ENCODE data around the gene TCP1. TPM values are rescaled to one million over a fixed set of nuclear protein-coding genes. Genes with fewer than 3 reads are reported as not detected.

The TCP1 gene
- total RNA-seq, 1 donor from 2014 or later = 378 TPM

DNA sequence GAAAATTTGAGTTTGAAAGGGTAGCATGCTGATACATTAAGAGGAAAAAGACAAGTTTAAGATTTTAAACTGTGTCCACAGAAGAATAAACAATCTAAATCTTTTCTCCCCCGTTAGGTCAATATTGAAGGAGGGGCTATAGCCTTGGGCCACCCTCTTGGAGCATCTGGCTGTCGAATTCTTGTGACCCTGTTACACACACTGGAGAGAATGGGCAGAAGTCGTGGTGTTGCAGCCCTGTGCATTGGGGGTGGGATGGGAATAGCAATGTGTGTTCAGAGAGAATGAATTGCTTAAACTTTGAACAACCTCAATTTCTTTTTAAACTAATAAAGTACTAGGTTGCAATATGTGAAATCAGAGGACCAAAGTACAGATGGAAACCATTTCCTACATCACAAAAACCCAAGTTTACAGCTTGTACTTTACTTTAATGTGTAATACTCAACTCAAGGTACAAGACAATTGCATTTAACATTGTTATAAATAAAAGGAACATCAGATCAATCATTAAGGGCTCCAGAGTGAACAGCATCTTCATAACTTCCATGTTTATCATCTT is 10.8 kb downstream of the TCP1 start:
- FAIRE-seq = no peak
- DNase-seq (ENCODE audit: low spot score in 2 of 2) = no peak

DNA sequence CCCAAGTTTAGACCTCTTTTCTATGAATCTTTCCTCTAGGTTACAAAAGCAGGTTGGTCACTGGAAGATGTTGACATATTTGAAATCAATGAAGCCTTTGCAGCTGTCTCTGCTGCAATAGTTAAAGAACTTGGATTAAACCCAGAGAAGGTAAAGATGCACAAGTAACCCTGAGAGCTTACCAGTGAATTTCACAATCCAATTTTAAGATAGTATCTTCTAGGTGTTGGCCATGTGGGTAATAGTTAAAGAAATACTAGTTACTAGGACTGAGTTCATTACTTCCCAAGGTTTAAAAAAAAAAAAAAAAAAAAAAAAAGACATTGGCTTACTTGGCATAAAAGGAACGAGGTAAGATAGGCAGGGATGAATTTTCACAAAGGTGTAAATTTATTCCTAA is 11.3 kb downstream of the TCP1 start:
- FAIRE-seq (no peak), DNase-seq (ENCODE audit: low spot score in 2 of 2) (no peak)

DNA sequence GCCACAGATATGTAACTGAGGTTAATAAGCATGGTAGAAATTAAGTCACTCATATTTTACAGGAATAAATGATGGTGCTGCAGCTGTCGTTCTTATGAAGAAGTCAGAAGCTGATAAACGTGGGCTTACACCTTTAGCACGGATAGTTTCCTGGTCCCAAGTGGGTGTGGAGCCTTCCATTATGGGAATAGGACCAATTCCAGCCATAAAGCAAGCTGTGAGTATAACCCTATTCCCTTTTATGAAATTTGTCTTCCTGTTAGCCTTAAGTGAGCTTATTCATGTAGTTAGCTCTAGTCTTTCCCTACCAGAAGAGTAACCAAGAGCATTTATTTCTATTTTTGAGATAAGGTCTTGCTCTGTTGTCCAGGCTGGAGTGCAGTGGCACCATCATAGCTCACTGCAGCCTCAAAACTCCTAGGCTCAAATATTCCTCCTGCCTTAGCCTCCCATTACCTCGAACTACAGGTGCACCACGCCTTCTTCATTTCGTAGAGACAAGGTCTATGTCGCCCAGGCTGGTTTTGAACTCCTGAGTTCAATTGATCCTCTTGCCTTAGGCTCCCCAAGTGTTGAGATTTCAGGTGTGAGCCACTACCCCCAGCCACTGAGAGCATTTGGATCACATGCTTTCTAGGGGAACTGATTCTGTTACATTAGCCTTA is 12.0 kb downstream of the TCP1 start:
- FAIRE-seq (no peak), DNase-seq (ENCODE audit: low spot score in 2 of 2) (no peak)

DNA sequence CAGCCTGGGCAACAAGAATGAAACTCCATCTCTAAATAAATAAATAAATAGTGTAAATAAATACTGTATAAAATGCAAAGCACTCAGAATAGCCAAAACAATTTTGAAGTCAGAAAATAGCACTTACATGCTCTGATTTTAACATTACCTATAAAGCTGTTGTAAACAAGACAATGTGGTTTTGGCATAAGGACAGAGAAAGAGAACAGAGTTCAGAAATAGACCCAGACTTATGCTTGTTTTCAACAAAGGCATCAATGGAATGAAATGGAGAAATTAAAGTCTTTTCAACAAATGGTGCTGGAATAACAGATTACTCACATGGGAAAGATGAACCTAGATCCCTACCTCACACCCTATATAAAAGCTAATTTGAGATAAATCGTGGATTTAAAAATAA is 17.2 kb downstream of the TCP1 start:
- FAIRE-seq (no peak), DNase-seq (ENCODE audit: low spot score in 2 of 2) (no peak)

DNA sequence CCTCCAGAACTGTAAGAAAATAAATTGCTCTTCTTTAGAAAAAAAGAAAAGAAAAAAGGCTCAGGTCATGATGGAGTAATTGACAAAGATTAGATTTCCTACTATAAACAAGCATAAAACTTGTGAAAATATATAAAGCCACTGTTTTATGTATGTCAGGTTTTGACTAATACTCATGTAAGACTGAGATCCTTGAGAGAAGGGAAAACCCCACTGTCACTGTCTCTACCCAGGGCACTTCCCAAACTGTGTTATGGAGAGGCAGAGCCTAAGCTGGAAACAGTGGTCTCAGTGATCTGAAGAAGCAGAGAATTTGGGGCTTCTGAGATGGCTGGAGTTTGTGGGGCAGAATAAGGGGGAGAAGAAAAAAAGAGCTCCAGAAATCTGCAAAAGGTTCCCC is 19.9 kb downstream of the TCP1 start:
- DNase-seq (ENCODE audit: low spot score in 2 of 2) (no peak), FAIRE-seq (no peak)

DNA sequence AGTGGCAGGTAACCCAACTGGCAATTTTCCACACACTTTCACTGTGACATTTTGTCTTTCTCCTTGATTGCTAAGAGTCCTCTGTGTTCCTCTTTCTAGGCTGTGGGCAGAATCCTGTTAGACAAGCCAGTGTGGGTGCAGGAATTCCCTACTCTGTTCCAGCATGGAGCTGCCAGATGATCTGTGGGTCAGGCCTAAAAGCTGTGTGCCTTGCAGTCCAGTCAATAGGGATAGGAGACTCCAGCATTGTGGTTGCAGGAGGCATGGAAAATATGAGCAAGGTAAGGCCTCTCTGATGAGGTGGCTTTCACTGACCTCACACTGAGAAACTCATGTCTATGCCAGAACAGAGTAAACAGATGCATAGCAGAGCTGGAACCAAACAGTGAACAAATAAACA is 22.5 kb downstream of the TCP1 start:
- DNase-seq (ENCODE audit: low spot score in 2 of 2) (no peak), FAIRE-seq (no peak)

DNA sequence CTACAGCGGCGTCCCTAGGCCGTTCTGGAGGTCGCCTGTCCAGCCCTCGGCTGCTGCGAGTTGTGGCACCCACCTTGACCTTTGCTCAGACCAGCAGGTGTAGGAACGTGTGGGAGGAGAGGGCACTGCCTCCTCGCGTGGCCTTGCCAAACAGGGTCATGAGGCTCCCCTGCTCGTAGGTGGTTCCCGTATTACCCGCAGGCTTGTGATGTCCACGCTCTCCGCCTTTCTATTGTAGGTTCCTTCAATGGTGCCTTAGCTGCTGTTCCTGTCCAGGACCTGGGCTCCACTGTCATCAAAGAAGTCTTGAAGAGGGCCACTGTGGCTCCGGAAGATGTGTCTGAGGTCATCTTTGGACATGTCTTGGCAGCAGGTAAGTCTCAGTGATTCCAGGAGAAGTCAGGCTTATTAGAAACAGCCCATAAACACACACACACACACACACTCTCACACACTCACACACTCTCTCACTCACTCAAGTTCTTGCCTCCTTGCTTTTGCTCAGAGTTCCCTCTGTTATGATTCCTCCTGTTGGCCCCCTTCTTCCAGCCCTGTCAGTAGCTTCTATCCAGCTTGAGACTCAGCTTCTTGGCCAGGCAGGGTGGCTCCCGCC is 26.6 kb downstream of the TCP1 start:
- FAIRE-seq (no peak), DNase-seq (ENCODE audit: low spot score in 2 of 2) (peak in 1 of 2 donors; percentile 41)

DNA sequence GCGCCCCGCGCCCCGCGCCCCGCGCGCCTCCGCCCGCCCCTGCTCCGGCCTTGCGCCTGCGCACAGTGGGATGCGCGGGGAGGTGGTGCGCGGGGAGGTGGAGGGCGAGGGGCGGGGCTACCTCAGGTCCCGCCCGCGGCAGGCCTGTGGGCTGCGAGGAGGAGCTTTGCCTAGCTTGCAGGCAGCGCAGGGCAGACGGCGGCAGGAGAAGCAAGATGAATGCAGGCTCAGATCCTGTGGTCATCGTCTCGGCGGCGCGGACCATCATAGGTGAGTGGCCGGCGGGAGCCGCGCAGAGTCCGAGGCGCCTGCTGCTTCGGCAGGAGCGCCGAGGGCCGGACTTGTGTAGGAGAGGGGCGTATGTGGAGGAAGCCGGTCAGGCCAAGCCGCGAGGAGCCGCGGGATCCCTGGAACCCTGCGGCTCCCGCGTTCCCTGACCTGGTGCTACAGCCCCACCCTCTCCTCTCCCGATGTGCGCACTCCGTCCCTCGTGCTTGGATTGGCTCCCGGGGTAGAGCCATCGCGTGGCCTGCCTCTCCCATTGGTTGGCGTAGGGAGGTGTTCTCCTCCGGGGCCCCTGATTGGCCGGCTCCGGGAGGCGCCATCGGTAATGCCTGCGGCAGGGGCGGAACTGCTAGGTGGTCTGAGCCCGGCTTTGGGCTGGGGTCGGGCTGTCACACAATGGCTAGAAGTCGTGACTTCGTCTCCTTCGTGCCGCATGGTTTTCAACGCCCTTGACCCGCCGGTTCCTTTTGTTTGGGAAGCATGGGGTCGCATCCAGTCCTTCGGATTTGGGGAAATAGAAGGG is 27.3 kb downstream of the TCP1 start, which contains the start of gene ACAT2:
ACAT2 (plus strand) TSS at position 173 of the 808 bp plus-strand sequence; CDS start at position 216, 43 bp downstream.
- DNase-seq (ENCODE audit: low spot score in 2 of 2) (peak; percentile 94 to 95), FAIRE-seq (no peak)

DNA sequence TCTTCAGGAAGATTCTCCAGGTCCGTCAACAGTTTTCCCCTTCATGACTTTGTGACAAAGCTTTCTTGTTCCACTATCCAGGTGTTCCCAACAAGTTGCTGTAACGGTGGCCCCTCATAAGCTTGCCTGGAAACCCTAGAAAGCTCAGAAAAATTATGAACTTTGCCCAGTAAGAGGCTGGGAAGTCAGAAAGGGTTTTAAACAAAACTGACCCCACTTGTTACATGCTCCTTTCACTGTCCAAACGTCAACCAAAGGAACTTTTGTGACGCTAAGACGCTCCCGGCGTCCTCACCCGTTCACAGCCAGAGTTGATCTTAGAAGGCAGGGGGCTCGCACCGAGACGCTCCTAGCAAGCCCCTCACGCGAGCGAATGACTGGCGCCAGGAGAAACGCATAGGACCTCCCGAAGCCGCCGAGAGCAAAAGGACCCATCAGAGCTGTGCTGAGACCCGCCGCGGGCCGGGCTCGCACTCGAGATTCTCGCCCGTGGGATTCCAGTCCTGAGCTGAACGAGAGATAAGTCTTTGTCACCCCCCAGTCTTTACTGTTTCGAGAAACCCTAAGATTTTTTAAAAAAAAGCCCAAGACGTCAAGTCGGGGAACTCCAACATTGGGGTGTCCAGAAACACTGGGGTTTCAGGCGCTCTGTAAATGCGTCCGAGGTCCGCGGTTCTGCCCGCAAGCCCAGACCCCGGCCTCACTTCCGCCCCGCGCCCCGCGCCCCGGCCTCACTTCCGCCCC is 28.1 kb downstream of the TCP1 start:
- DNase-seq (ENCODE audit: low spot score in 2 of 2) (peak; percentile 16 to 26), FAIRE-seq (no peak)

DNA sequence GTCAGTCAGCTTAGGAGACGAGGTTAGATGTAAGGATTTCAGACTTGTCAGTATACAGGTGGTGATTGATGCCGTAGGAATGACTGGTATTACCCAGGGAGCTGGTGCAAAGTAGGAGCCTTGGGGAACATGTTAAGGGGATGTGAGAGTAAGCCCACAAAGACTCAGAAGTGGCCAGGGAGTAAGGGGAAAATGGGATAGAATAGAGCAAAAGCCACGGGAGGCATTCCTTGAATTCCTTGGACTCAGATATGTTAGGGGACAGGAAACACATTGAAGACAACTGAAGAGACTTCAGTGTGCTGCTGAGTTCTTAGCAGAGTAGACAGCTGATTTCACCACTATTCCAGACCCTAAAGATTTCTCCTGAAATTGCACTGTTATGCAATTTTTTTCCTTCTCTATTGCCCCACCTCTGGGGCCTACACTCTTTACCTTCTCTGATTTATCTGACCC is 28.8 kb downstream of the TCP1 start:
- DNase-seq (ENCODE audit: low spot score in 2 of 2) = no peak
- no peak for FAIRE-seq

DNA sequence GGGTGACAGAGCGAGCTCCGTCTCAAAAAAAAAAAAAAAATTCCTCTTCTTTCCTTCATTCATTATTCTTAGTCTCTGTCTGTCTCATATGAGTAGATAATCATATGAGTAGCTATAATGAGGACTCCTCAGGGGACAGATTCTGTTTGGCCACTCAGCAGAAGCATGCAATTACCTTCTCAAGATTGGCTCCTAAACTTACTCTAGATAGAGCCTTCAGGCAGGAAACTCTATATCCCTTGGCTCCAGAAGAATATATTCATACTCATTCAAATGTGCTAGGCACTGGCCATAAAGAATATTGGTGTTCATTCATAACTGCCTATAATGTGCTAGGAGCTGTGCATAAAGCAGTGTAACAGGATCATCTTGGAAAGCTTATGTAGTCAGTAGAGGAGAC is 29.8 kb downstream of the TCP1 start:
- no peak for DNase-seq (ENCODE audit: low spot score in 2 of 2)
- no peak for FAIRE-seq

DNA sequence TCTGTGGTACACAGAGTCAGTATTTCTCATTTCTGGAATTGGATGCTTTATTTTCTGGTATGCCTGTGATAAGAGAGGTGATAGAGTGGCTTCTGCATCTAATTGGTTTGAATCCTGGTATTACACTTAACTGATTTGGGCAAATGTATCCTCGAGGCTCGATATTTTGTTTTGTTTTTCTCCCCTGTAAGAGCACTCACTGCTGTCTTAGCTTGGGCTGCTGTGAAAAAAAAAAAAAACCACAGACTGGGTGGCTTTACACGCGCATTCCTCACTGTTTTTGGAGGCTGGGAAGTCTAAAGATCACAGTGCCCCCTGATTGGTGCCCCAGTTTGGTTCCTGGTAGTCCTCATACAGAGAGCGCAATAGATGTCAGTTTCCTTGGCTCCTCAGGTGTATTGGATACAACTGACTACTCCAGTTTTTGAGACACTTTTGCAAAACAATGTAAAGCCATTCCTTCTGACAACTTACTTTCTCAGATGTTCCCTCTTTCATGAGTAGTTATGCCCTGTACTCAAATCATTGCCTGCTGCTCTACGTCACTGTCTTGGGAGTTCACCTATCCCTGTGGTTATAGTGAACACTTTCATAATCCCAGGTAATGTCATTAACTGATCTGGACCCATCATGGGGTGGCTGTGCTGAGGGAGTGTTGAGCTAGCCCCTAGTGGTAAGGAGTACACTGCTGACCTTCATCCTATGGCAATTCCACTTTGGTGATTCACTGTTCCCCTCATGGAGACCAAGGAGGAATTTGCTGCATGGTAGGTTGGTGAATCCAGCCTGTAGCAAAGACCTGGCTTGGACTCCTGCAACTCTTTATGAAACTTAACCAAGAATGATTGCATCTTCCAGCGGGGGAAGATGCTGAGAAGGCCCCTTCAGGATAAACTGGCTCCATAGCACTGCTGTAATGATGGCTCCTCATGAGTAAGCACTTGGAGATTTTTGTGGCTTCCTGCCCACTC is 31.1 kb downstream of the TCP1 start:
- DNase-seq (ENCODE audit: low spot score in 2 of 2) (no peak), FAIRE-seq (no peak)

DNA sequence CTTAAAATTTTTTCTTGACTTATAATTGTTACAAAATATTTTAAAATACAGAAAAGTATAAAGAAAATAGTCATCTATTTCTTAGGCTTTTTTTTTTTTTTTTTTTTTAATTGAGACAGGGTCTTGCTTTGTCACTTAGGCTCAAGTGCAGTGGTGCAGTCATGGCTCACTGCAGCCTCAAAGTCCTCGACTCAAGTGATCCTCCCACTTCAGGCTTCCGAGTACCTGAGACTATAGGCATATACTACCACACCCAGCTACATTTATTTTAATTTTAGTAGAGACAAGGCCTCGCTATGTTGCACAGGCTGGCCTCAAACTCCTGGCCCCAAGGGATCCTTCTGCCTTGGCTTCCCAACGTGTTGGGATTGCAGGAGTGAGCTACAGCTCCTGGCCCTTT is 32.9 kb downstream of the TCP1 start:
- DNase-seq (ENCODE audit: low spot score in 2 of 2) (no peak), FAIRE-seq (no peak)

DNA sequence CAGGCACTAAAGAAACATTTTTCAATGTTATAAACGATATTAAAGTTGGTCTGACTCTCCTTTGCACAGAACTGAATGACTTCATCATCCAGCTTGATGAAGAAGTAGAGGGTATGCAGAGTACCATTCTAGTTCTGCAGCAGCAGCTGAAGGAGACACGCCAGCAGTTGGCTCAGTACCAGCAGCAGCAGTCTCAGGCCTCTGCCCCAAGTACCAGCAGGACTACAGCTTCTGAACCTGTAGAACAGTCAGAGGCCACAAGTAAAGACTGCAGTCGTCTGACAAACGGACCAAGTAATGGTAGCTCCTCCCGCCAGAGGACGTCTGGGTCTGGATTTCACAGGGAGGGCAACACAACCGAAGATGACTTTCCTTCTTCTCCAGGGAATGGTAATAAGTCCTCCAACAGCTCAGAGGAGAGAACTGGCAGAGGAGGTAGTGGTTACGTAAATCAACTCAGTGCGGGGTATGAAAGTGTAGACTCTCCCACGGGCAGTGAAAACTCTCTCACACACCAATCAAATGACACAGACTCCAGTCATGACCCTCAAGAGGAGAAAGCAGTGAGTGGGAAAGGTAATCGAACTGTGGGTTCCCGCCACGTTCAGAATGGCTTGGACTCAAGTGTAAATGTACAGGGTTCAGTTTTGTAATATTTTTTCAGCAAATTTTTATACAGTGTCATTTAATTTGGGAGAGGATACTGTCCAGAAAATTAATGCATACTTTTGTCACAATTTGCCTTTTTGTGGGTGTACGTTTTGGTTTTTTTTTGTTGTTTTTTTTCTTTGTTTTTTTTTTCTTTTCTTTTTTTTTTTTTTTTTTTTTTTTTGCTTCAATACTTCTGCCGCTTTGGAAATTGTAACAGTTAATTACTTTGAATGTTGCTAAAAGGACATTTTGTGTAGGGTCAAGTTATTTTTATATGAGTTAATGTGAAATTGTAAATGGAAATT is 34.2 kb downstream of the TCP1 start:
- peak in 1 of 2 donors; percentile 18 for DNase-seq (ENCODE audit: low spot score in 2 of 2)
- peak; percentile 67 for FAIRE-seq

DNA sequence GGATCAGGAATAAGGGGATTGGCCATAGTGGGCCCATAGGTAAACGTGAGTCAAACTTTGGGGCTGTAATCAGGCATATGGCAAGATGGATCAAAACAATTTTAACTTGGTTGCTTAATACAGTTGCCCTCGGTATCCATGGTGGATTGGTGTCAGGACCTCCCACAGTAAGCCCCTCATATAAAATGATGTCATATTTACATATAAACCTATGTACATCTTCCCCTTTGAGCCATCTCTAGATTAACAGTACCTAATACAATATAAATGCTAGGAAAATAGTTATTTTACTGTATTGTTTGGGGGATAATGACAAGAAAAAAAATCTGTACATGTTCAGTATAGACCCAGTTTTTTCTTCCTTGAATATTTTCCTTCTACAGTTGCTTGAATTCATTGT is 35.0 kb downstream of the TCP1 start:
- DNase-seq (ENCODE audit: low spot score in 2 of 2) (no peak), FAIRE-seq (no peak)

DNA sequence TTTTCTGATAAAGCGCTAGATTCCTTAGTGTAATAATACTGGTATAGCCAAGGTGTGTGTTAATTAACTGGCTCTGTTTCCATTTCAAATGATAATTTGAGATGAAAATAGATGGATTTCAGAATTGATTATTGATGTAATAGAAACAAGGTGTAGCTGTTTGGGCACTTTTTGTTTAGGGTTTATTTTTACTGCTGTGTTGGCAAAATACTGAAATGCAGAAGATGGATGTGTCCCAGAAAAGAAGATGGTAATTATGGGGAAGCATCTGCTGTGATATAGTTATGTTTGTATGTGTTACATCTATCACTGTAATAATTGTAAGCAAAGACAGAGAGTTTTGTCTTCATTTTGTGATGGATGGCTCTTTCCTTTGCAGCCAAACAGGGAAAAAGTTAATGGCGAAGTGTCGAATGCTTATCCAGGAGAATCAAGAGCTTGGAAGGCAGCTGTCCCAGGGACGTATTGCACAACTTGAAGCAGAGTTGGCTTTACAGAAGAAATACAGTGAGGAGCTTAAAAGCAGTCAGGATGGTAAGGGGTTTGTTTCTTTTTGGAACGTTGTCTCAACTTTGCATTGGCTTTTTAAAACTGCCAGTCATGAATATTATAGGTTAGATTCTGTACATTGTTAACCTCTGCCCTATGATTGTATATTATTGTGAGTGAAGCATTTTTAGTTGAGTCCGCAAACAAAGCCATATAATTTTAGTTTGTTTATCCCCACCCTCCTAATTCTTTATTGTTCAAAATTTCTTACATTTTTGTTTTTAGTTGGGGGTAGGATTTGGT is 36.1 kb downstream of the TCP1 start:
- no peak for FAIRE-seq
- no peak for DNase-seq (ENCODE audit: low spot score in 2 of 2)

DNA sequence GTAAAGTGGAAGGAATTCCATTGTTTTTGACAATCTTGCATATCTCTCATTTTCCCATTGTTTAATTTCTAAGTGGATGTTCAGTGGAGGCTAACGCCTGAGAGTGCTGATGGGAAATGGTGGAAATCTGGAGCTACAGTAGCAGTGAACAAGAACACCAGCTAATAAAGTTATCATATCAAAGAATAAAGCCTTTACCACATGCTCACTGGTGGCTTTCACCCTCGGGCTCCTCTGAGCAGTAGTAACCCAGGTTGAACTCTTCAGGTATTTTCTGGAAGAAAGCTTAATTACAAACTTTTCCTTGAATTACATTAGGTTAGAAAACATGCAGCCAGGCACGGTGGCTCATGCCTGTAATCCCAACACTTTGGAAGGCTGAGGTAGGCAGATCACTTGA is 38.0 kb downstream of the TCP1 start:
- FAIRE-seq (no peak), DNase-seq (ENCODE audit: low spot score in 2 of 2) (no peak)

All from frontal cortex (tissue), 4 donors.